ENCODE results near the gene DDA1.
"Not testable (repeated sequence)": the region's sequence is repeated elsewhere in the genome, so short reads cannot be mapped to it uniquely, and the experiment has no call there.

DDA1 gene

GRCh38 chr19:17341386-17341785, 32.0 kb downstream of the DDA1 start:
- DNase-seq (ENCODE audit: low read depth in 1 of 2, low spot score in 1 of 2), result no peak

DNA sequence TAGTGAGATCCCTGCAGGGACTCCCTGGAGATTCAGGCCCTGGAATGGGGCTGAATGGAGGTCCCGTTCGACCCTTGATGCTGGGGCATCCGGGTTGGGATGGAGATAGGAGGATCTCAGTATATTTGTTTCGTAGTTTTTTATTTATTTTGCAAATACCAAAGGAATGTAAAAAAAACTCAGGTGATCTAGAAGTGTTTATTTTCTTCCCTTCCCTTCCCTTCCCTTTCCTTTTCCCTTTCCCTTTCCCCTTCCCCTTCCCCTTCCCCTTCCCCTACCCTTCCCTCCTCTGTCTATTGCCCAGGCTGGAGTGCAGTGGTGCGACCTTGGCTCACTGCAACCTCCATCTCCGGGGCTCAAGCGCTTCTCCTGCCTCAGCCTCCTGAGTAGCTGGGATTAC, 32.5 kb downstream of the DDA1 start:
- DNase-seq (ENCODE audit: low read depth in 1 of 2, low spot score in 1 of 2), result no peak

- peak; percentile 53 to 68 for DNase-seq (ENCODE audit: low read depth in 1 of 2, low spot score in 1 of 2)
Observed at GRCh38 chr19:17346109-17346671, 36.8 kb downstream of the DDA1 start.

GRCh38 chr19:17347361-17347760, 38.0 kb downstream of the DDA1 start:
- no peak for DNase-seq (ENCODE audit: low read depth in 1 of 2, low spot score in 1 of 2)

GRCh38 chr19:17347877-17348276, 38.5 kb downstream of the DDA1 start:
- DNase-seq (ENCODE audit: low read depth in 1 of 2, low spot score in 1 of 2), result no peak

GRCh38 chr19:17348700-17349099, 39.3 kb downstream of the DDA1 start:
- DNase-seq (ENCODE audit: low read depth in 1 of 2, low spot score in 1 of 2), result no peak

GRCh38 chr19:17351815-17352435, 42.6 kb downstream of the DDA1 start:
- no peak for DNase-seq (ENCODE audit: low read depth in 1 of 2, low spot score in 1 of 2)

DNA sequence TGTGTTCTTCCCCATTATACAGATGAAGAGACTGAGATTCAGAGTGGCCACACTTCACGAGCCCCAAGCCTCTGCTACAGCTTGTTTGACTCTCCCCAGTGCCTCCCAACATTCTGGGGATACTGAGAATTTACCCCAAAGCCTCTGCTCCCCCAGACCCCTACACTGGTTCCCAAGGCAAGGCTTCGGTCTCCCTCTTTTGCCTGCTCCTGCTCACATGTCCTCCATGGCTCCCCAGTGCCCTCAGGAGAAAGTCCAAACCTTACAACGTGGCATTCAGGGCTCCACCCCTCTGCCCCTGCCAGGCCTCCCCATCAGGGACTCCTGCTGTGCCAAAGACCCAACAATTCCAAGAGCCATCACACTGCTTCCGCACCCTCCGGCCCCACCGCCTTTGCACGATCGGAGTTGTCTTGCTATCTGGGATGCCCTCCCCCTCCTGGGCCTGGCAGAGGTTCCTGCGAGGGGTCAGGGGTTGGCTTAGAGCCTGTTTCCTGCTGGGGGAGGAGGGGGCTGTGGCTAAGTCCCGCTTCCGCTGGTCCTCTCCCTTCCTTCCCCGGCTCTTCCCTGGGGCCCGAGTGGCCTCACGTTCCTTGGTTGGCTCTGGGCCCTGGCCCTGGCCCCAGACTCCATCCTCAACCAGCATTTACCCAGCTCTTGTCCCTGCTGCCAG, 43.4 kb downstream of the DDA1 start:
- DNase-seq (ENCODE audit: low read depth in 1 of 2, low spot score in 1 of 2), result no peak

GRCh38 chr19:17353386-17353785, 44.0 kb downstream of the DDA1 start:
- DNase-seq (ENCODE audit: low read depth in 1 of 2, low spot score in 1 of 2), result no peak

- DNase-seq (ENCODE audit: low read depth in 1 of 2, low spot score in 1 of 2), result no peak
Observed at GRCh38 chr19:17357078-17357666, 47.8 kb downstream of the DDA1 start.

DNA sequence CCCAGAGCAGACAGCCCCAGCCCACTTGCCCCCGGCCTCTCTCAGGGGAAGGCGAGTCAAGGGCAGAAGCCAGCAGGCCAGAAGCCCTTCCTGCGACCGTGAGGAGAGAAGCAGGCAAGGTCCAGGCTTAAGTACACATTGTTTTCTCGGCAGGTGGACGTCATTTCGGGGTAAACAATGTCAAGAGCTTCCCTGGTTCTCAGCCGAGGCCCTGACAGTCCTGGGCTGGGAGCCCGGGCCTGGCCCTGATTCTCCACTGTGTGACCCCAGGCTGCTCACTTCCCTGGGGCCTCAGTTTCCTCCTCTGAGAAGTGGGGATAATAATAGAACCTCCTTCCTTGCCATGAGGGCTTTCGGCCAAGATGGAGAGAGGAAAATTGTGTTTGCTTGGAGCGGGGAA, 48.4 kb downstream of the DDA1 start:
- no peak for DNase-seq (ENCODE audit: low read depth in 1 of 2, low spot score in 1 of 2)

GRCh38 chr19:17358395-17358794, 49.0 kb downstream of the DDA1 start:
- no peak for DNase-seq (ENCODE audit: low read depth in 1 of 2, low spot score in 1 of 2)

GRCh38 chr19:17359905-17360800, 50.8 kb downstream of the DDA1 start:
- no peak for DNase-seq (ENCODE audit: low read depth in 1 of 2, low spot score in 1 of 2)

DNA sequence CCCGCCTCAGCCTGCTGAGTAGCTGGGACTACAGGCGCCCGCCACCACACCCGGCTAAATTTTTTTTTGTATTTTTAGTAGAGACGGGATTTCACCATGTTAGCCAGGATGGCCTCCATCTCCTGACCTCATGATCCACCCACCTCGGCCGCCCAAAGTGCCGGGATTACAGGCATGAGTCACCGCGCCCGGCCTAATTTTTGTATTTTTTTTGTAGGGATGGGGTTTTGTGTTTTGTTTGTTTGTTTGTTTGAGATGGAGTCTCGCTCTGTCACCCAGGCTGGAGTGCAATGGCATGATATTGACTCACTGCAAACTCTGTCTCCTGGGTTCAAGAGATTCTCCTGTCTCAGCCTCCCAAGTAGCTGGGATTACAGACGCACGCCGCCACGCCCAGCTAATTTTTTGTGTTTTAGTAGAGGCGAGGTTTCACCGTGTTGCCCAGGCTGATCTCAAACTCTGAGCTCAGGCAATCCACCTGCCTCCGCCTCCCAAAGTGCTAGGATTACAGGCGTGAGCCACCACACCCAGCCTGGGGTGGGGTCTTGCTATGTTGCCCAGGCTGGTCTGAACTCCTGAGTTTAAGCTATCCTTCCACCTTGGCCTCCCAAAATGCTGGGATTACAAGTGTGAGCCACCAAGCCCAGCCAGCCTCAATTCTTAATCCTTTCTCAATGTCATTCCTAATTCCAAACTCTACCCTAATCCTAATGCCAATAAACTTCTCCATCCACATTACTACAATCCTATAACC, 54.7 kb downstream of the DDA1 start:
- not testable (repeated sequence) for DNase-seq (ENCODE audit: low read depth in 1 of 2, low spot score in 1 of 2)

GRCh38 chr19:17365361-17365760, 56.0 kb downstream of the DDA1 start:
- DNase-seq (ENCODE audit: low read depth in 1 of 2, low spot score in 1 of 2), result no peak

DNA sequence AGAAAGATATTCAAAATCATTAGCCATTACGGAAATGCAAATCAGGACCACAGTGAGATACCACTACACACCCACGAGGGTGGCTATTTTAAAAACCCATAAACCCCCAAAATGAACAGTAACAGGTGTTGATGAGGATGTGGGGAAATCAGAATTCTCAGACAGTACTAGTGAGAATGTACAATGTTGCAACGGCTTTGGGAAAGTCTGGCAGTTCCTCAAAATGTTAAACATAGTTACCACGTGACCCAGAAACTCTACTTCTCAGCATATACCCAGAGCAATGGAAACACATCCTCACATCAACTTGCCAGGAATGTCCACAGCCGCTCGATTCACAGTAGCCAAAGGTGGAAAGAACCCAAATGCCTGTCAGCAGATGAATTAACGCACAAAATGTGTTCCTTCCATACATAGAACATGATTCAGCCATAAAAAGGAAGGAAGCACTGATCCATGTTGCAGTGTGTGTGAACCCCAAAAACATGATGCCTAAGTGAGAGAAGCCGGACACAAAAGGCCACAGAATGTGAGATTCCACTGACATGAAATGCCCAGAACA, 60.7 kb downstream of the DDA1 start:
- no peak for DNase-seq (ENCODE audit: low read depth in 1 of 2, low spot score in 1 of 2)

Measured in stimulated activated CD4-positive, alpha-beta T cell treated with anti-CD3 and anti-CD28 coated beads, Interleukin-15, amount 100 ng/mL, for 1 hour (primary cell).